GM12891 (cell line): Measurements from ENCODE around the gene TRIM37.

Experiments used
- DNase-seq: peaks from one replicate; pipeline ENCODE4 v3.0.0; 2011; ENCODE audit warnings: low spot score; ENCODE audit not compliant: insufficient read length
- FAIRE-seq: peaks from 2 replicates; lab custom pipeline; 2011; peaks lifted over from hg19 to GRCh38; lab: Jason Lieb, UNC
- PAX5 ChIP-seq: IDR thresholded peaks from 2 replicates; pipeline ENCODE4 v1.6.1; 2011; ENCODE audit warnings: low read length, moderate library complexity, mild to moderate bottlenecking; ENCODE audit not compliant: insufficient read depth, severe bottlenecking
- POLR2A ChIP-seq: IDR thresholded peaks from 2 replicates; pipeline ENCODE4 v1.6.1; 2011; ENCODE audit warnings: low read depth, low read length, control low read depth
- POLR2AphosphoS5 ChIP-seq: IDR thresholded peaks from 2 replicates; pipeline ENCODE4 v1.6.1; 2011; ENCODE audit warnings: low read depth, low read length, control low read depth
- POU2F2 ChIP-seq: IDR thresholded peaks from 2 replicates; pipeline ENCODE4 v1.6.1; 2011; ENCODE audit warnings: low read depth, mild to moderate bottlenecking, control low read depth, low read length, moderate library complexity
- SPI1 ChIP-seq: IDR thresholded peaks from 2 replicates; pipeline ENCODE4 v1.6.1; 2011; ENCODE audit warnings: low read depth, low read length, control low read depth
- TAF1 ChIP-seq: IDR thresholded peaks from 2 replicates; pipeline ENCODE4 v1.6.1; 2011; ENCODE audit warnings: low read depth, low read length, control low read depth

The TRIM37 gene

DNA sequence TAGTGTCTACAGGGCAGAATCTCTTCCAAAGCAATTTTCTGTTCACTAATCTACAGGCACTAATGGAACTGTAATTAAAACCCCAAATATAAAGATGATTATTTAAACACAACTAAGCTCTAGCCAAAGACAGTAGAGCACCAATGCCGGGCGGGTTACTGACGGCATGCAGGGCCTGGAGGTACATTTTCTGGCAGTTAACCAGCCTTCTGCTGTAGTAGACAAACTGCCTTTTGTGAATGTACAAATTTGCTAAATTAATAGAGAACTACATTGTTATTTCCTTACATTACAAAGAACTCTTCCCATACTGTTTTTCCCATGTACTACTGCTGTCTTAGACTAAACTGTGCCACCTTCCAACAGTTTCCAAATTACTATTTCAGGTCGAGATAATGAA, 107.8 kb downstream of the TRIM37 start:
- FAIRE-seq, result no peak
- TF ChIP-seq TAF1 (no peak), PAX5 (no peak), POLR2A (no peak), POLR2AphosphoS5 (no peak), SPI1 (no peak), POU2F2 (no peak)
- no peak for DNase-seq

GRCh38 chr17:58997756-58998553, 108.7 kb downstream of the TRIM37 start:
- no peak for FAIRE-seq
- TF ChIP-seq TAF1, result no peak
- TF ChIP-seq POLR2A, result no peak
- TF ChIP-seq POU2F2, result no peak

GRCh38 chr17:58996968-58997367, 109.7 kb downstream of the TRIM37 start:
- FAIRE-seq, result no peak

More at GRCh38 chr17:58997756-58998553, 108.7 kb downstream of the TRIM37 start:
- no peak for DNase-seq

GRCh38 chr17:58995247-58995940, 111.3 kb downstream of the TRIM37 start:
- DNase-seq (no peak), FAIRE-seq (no peak)
- no peak for TF ChIP-seq TAF1
- no peak for TF ChIP-seq POLR2A
- TF ChIP-seq POLR2AphosphoS5, result no peak
- TF ChIP-seq PAX5, result no peak
- no peak for TF ChIP-seq POU2F2
- TF ChIP-seq SPI1, result no peak

More at GRCh38 chr17:58996968-58997367, 109.7 kb downstream of the TRIM37 start:
- TF ChIP-seq SPI1 (no peak), TAF1 (no peak), POLR2A (no peak), POLR2AphosphoS5 (no peak), PAX5 (no peak), POU2F2 (no peak)
- DNase-seq, result no peak

- DNase-seq, result no peak
- TF ChIP-seq PAX5 (no peak), POLR2AphosphoS5 (no peak), POLR2A (no peak), SPI1 (no peak), POU2F2 (no peak), TAF1 (no peak)
- FAIRE-seq, result no peak
Observed at GRCh38 chr17:58993311-58993710, 113.4 kb downstream of the TRIM37 start.

DNA sequence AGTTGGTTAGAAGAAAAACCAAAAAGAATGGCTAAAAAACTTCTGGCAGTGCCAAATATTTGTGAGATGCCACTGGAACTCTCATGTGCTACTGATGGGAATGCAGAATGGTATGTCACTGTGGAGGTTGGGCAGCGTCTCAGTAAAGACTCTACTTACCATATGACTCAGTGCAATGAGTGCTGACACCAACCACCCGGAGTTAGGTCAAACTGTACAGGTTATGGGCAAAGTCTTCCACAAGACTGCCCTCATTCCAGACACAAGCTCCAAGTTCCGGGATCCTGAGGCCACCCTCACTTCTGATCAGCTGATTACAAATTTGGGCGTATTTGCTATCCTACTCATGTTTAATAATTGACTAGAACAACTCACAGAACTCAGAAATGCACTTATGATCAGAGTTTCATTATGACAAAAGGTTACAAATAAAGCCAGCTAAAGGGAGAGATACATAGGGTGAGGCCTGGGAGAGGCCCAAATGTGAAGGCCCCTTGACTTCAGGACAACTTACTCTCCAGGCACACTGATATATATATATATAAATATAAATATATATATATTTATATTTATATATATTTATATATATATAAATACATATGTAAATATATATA, 114.9 kb downstream of the TRIM37 start:
- FAIRE-seq (peak; percentile 89), DNase-seq (no peak)
- TF ChIP-seq POU2F2, result no peak
- TF ChIP-seq POLR2A, result no peak
- TF ChIP-seq TAF1, result no peak
- no peak for TF ChIP-seq PAX5
- no peak for TF ChIP-seq SPI1
- TF ChIP-seq POLR2AphosphoS5, result no peak

DNA sequence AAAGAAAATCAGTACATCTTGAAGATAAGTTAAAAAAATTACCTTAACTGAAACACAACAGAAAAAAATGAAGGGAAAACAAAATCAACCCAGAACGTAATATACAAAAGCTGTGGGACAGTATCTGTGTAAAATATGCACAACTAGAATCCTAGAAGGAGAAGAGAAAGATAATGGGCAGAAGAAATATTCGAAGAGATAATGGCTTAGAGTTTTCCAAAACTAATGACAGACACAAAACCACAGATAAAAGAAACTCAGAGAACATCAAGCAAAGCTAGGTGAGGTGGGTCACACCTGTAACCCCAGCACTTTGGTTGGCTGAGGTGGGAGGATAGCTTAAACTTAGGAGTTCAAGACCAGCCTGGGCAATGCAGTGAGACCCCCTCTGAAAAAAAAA, 117.1 kb downstream of the TRIM37 start:
- DNase-seq (no peak), FAIRE-seq (no peak)
- no peak for TF ChIP-seq SPI1
- no peak for TF ChIP-seq POU2F2
- TF ChIP-seq TAF1, result no peak
- TF ChIP-seq POLR2AphosphoS5, result no peak

DNA sequence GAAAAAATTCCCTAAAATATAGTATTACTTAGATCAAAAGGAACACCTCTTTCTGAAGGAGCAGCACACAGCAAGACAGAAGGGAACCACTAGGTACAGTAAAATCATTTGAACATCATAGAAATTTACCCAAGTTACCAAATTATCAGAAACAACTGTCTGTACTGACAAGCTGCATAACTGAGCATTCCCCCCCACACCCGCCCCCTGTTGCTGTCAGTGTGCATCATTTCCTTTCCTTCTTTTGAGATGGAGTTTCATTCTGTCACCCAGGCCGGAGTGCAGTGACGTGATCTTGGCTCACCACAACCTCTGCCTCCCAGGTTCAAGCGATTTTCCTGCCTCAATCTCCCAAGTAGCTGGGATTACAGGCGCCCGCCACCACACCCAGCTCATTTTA, 120.7 kb downstream of the TRIM37 start:
- FAIRE-seq (no peak), DNase-seq (no peak)
- no peak for TF ChIP-seq POLR2A
- TF ChIP-seq TAF1, result no peak
- TF ChIP-seq PAX5, result no peak
- no peak for TF ChIP-seq POLR2AphosphoS5
- no peak for TF ChIP-seq SPI1
- no peak for TF ChIP-seq POU2F2

DNA sequence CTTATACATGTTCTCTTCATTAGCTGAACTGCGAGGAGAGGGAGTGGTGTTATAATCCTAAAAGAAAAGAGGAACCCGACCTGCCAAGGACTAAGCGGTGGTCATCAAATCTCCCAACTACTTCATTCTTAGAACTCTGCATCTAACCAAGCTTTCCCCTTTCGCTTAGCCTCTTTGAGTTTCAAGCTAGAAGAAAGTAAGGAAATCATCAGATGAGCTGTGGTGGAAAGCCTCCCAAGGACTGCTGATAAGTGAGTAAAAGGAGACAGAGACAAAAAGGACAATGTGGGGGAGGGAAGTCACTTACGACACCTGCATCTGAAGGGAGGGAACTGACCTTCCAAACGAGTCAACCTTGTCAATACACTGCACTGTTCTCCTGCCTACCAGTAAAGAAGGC, 121.3 kb downstream of the TRIM37 start:
- DNase-seq (no peak), FAIRE-seq (no peak)
- TF ChIP-seq POU2F2 (no peak), TAF1 (no peak), PAX5 (no peak), POLR2AphosphoS5 (no peak), POLR2A (no peak), SPI1 (no peak)
